GM18502 (cell line): ENCODE measurements around the gene ACBD3.
A peak's percentile ranks its signal among the peaks of the same experiment; 100 is the strongest.
"Not testable (repeated sequence)": the region's sequence is repeated elsewhere in the genome, so short reads cannot be mapped to it uniquely, and the experiment has no call there.

Source experiments
- ATAC-seq: cut with Tn5 transposase; IDR thresholded peaks from one replicate; pipeline ENCODE4 v1.9.1; 2021; ENCODE audit warnings: mild to moderate bottlenecking; ENCODE audit not compliant: unreplicated experiment, poor library complexity

The ACBD3 gene

DNA sequence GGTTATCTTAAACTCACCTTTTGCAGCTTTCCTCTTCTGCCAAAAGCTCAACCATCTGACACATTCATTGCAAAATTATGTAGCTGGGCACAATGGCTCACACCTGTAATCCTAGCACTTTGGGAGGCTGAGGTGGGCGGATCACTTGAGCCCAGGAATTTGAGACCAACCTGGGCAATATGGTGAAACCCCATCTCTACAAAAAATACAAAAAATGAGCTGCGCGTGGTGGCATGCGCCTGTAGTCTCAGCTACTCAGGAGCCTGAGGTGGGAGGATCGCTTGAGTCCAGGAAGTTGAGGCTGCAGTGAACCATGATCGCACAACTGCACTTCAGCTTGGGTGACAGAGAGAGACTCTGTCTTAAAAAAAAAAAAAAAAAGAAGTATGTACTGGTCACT, 16.1 kb upstream of the ACBD3 start:
- not testable (repeated sequence) for ATAC-seq

DNA sequence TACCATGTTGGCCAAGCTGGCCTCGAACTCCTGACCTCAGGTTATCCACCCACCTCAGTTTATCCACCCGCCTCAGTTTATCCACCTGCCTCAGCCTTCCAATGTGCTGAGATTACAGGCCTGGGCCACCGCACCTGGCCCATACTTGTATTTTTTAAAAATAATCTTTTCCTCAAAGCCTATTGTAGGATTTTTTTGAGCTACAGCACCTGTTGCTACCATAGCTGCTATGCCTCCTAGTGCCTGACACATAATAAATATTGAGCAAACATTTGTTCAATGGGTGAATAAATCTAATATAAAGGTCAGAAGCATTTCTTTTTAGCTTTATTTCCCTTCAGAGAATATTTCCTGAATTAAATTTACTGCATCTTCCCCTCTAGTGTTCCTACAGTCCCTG, 15.7 kb upstream of the ACBD3 start:
- ATAC-seq = no peak

DNA sequence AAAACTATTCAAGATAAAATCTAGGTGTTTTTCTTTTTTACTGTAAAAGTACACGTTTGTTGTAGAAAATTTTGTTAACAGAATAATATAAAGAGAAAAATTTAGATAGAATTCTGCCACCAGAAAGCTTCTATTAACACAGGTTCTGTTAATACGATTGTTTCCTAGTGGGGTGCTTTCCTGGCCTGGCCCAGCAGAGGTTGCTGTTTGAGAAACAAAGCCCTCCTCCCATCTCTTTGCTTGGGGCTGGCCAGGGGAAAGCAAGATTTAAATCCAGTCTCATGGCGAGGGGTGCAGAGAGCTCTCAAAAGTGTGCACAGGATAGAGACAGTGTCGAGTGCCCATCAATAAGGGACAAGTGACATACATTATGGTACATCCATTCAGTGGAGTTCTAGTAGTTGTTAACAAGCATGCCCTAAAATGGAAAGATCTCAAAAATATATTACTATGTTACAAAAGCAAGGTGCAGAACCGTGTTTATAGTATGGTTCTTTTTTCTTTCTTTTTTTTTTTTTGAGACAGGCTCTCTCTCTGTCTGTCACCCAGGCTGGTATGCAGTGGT, 14.6 kb upstream of the ACBD3 start:
- ATAC-seq = peak; percentile 54

DNA sequence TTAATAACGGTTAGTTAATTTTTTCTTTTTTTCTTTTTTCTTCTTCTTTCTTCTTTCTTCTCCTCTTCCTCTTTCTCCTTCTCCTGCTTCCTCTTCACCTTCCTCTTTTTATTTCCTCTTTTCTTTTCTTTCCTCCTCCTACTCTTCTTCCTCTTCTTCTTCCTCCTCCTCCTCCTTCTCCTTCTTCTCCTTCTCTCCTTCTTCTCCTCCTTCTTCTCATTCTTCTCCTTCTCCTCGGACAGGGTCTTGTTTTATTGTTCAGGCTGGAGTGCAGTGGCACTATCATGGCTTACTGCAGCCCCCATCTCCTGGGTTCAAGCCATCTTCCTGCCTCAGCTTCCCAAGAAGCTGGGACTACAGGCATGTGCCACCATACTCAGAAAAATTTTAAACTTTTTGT, 13.4 kb upstream of the ACBD3 start:
- ATAC-seq = no peak

DNA sequence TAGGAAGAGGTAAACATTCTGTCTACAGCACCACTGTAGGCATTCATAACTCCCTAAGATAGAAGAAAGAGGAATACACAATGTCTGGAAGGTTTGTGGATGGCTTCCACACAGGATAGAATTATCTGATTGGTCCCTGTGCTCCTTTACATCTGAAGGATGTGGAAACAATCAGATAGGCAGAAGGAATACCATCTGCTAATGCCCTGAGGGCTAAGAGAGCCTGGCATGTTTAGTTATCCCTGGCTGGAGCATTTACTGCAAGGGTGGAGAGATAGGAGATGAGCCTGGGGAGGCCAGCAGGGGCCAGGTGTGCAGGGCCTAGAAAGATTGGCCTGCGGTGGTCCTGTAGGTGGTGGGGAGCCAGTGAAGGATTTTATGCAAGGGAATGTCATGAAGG, 8.6 kb upstream of the ACBD3 start:
- no peak for ATAC-seq

DNA sequence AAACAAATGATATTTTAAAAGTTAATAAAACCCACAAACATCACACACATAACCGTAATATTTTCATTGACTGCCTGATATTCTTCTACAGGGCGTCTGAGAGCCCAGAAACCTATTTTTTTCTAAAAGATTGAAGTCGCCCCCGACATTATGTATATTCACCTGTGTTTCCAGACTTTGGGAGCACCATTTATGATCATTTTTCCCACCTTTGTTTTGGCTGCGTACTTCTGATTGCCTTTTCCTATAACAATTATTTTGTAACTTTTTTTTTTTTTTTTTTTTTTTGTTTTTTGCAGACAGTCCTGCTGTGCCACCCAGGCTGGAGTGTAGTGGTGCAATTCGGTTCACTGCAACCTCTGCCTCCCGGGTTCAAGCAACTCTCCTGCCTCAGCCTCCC, 839 bp upstream of the ACBD3 start:
- no peak for ATAC-seq

DNA sequence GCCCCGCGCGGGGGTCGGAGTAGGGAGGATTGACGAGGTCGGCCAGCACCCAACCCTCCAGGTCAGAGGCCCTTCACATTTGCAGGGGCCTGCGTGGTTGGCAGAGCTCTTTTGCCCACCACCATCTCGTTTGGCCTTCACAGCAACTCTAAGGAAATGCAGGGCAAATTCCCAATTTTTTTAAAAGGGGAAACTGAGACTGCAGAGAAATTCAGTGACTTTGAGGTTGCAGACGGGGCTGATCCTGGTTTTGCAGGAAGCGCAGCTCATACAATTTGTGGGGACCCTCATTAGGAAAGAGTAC, 430 bp upstream of the ACBD3 start:
- no peak for ATAC-seq

DNA sequence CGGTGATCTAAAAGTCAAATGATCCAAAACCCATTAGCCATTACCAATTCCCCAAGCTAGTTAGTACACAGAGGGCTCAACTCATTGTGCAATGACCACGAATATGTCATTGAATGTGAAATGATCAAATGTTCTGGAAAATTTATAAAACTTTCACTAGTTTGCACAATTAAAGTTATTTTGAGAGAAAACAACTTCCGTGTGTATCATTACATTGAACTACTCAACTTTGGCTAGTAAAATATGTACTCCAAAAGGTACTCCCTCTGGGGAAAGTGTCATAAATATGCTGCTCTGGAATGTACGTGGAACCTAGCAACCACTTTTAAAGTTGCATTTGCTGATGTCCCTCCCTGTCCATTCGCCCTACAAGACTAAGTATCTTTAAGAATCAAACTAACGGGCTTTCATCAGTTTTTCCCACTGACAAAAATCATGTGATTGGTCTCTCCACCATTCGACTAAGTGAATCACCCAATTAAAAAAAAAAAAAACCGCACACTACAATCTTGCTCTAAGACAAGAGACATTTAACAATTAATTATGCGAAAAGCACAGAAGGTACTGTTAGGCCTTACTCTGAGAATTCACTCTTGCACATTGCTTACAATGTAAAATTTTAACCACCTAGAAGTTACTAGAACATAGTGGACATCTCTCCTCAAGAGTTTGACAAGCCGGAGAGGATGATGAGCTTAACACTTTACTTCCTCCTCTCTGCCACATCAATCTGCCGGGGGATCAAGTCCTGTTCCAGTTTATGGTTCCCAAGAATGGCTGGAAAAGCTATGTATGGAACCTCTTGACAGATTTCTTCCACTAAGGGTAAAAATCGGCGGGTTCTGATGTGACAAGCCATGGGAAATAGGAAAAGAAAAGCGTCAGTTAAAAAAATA, 1.2 kb downstream of the ACBD3 start:
- ATAC-seq = no peak

DNA sequence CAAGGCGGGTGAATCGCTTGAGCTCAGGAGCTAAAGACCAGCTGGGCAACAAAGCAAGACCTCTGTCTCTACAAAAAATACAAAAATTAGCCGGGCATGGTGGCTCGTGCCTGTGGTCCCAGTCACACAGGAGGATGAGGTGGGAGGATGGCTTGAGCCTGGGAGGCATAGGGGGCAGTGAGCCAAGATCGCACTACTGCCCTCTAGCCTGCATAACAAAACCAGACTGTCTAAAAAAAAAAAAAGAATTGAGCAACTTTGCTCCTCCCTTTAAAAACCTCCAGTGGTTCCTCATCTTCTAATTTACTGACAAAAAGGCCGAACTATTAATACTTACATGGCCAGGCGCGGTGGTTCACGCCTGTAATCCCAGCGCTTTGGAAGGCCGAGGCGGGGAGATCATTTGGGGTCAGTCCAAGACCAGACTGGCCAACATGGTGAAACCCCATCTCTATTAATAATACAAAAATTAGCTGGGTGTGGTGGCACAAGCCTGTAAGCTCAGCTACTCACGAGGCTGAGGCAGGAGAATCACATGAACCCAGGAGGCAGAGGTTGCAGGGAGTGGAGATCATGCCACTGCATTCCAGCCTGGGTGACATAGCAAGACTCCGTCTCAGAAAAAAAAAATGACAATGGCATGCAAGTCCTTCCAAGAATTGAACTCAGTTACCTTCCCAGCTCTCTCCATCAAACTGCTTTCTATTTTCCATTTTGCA, 4.4 kb downstream of the ACBD3 start:
- ATAC-seq = no peak

DNA sequence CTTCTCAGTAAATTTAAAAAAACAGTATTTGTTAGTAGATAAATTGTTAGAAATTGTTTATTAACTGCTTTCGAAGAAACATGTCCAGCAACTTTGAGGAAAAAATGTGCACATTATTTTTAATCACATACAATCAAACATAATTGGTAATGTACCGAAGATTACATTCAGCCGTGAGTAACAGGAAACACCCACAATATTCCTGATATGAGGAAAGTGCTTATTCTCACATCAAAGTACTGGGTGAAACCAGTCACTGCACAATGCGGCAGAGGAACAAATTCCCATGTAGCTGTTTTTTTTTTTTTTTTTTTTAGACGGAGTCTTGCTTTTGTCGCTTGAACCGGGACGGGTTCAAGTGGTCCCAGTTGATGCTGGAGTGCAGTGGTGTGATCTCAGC, 9.7 kb downstream of the ACBD3 start:
- ATAC-seq = no peak

DNA sequence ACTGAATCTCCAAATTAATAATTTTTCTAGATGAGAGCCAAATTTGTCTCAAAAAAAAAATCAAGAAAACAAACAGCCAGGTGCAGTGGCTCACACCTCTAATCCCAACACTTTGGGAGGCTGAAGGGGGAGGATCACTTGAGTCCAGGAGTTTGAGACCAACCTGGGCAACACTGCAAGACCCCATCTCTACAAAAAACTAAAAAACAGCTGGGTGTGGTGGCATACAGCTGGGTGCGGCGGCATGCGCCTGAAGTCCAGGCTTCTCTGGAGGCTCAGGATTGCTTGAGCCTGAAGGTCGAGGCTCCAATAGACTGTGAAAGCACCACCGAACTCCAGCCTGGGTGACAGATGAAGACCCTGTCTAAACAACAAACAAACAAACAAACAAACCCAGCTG, 14.0 kb downstream of the ACBD3 start:
- ATAC-seq = no peak

DNA sequence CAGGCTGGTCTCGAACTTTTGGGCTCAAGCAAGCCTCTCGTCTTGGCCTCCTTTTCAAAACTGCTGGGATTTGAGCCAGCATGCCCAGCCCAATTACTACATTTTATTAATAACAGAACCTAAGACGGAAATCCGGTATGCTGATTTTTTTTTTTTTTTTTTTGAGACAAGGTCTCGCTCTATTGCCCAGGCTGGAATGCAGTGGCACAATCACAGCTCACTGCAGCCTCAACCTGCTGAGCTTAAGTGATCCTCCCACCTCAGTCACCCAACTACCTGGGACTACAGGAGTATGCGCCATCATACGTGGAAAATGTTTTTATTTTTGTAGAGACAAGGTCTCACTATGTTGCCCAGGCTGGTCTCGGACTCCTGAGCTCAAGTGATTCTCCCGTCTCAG, 20.2 kb downstream of the ACBD3 start:
- ATAC-seq = no peak

DNA sequence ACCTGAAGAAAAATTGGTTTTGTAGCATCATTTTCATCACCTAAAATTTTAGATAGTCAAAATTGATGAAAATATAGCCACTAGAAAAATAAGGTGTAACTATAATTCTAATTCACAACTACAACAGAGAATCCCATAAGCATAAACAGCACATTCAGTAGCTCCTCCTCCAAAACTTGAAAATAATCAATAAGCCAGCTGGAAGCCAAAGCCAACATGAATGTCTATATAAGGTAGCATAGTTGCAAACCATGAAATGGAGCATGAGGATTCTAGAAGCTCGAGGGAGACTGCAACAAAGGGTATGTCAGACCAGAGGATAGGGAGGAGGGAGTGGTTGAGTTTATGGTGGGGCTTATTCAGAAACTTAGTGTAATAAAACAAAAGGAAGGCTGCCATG, 22.4 kb downstream of the ACBD3 start:
- no peak for ATAC-seq

DNA sequence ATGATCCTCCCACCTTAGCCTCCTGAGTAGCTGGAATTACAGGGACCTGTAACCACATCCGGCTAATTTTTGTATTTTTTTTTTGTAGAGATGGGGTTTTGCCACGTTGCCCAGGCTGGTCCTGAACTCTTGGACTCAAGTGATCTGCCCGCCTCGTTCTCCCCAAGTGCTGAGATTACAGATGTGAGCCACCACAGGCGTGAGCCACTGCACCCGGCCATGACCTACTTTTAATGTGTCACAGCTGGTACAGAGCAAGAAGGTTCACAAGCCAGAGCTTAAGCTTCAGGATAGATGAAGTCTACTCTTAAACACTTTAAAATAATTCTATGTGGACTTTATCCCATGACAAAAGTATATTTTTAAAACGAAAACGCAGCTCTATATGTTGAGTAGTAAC, 23.6 kb downstream of the ACBD3 start:
- no peak for ATAC-seq

DNA sequence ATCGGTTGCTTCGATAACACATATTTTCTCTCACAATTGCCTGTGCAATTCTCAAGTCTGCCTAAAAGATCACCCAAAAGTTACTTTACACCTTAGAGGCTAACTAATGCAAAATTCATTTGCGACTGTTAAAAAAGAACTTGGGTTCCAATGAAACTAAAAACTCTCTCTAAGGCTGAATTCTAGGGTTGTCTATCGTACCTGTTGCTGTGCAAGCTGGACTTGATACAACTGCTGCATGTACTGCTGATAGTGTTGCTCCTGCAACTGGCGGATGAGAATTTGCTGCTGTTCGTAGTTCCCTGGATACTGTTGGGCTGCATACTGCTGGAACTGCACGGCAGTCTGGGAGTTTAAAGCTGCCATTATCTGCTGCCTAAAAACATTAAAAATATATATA, 27.6 kb downstream of the ACBD3 start:
- no peak for ATAC-seq

DNA sequence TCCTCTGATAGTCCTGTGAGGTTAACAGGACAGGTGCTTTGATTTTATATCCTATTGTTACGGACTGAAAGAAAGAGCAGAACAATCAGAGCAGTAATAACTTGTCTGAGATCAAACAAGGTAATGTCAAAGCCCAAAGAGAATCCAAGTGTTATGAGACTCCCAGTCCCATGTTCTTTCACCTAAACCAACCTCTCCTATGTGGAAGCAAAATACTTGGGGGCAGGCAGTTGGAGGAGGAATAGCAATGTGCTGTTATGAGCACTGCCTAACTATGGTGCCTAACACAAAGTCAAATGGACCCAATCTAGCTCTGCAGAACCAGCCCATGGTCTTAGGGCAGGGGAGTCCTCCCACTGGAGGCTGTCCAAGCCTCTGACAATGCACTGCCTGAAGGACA, 28.1 kb downstream of the ACBD3 start:
- no peak for ATAC-seq

DNA sequence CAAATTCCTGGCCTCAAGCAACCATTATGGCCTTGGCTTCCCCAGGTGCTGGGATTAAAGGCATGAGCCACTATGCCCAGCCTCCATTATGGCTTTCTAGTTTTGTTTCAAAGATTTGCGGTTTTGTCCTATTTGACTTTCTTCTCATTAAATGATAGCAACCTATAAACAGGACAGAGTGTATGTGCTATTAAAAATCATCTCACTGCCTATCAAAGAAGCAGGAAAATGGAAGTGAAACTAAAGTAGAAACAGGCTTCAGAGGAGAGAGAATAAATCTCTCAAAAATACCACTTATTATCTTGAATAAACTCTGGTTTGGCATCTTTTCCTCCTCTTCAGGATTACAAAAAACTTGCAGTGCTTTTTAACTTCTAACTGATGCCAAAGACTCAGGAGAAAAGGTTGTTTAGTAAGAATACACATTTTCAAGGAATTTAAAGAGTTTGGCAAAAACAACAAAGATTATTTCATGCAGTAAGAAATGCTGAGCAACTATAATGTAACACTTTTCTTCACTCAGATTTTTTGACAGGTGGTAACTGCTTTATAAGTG, 28.7 kb downstream of the ACBD3 start:
- no peak for ATAC-seq

DNA sequence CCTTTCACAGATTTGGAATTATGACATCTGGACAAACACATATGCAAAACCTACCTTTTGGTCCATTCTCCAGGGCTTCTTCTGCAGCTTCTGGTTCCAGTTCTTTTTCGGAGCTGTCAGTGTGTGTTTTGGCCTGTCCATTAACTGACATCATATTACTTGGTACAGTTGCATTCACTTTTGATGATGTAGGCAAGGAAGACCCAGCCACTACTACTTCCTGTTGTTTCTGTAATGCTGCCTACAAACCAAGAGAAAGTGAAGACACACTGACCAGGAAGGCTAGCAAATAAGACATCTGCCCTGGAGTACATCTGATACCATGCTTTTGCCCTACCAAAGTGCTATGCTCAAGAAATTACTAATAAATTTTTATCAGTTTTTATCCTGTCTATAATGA, 31.9 kb downstream of the ACBD3 start:
- no peak for ATAC-seq

DNA sequence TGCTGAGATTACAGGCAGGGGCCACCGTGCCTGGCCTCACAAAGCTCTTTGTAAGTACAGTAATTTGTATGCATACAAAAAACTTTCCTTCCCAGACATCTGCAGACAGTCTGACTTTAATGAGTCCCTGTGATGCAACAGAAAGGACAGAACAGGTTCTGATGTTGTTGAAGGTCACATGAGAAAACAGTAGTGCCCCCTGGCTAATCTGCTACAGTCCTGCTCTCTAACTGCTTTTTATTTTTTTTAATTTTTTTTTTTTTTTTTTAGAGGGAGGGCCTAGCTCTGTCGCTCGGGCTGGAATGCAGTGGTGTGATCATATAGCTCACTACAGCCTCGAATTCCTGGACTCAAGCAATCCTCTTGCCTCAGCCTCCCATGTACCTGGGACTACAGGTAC, 36.7 kb downstream of the ACBD3 start:
- ATAC-seq = no peak

DNA sequence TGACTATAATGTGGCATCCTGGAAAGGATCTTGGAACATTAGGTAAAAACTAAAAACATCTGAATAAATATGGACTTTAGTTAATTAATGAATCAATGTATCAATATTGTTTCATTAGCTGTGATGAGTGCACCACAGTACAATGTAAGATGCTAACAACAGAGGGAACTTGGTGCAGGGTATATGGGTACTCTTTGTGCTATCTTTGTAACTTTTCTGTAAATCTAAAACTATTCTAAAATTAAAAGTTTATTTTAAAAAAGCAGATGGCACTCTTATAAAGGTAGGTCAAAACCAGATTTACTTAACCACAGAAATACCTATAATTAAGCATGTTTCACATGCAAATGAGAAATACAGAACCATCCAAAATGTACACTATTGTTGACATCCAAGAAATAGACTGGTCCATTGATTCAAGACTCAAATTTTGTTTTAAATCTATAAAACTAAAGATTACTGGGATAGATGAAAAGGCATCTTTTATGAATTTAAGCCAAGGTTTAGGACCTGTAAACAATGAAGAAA, 38.4 kb downstream of the ACBD3 start:
- ATAC-seq = no peak

DNA sequence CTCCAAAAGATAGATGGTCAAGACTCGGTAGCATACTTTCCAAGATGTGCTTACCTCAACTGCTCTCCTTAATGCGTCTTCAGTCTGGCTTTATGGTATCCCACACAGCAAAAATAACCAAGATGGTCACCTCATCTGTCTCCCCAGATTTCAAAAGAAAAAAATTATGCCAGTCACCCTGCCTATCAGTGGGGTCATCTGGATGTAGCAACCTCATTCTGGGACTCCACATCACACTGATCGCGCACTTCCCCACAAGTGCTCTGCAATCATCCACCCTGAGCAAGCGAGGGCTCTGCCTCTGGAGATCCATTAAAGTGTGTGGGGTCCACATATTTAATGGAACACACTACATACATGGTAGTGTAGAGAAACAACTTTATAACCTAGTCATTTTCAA, 42.5 kb downstream of the ACBD3 start:
- no peak for ATAC-seq
